ENCODE measurements around the gene GJA3.

Gene GJA3

GRCh38 chr13:20160306-20161274 is at the start of gene GJA3:
Gene GJA3, minus strand, starts transcription at chr13:20161052. Its CDS starts 17,764 bp downstream, at chr13:20143288.
- DNase-seq (ENCODE audit: low spot score) = no peak

GRCh38 chr13:20209948-20210347 is 49.1 kb upstream of the GJA3 start:
- DNase-seq (ENCODE audit: low spot score) = no peak

- no peak for DNase-seq (ENCODE audit: low spot score)
These were observed 45.9 kb upstream of the GJA3 start for GRCh38 chr13:20206698-20207235.

GRCh38 chr13:20206065-20206697 is 45.3 kb upstream of the GJA3 start:
- DNase-seq (ENCODE audit: low spot score) = no peak

- no peak for DNase-seq (ENCODE audit: low spot score)
These were observed 37.9 kb upstream of the GJA3 start for GRCh38 chr13:20198781-20199180.

GRCh38 chr13:20197361-20197834 is 36.5 kb upstream of the GJA3 start:
- DNase-seq (ENCODE audit: low spot score) = peak; percentile 41

GRCh38 chr13:20195801-20196200 is 34.9 kb upstream of the GJA3 start:
- no peak for DNase-seq (ENCODE audit: low spot score)

- DNase-seq (ENCODE audit: low spot score) = no peak
These were observed 33.2 kb upstream of the GJA3 start for GRCh38 chr13:20193907-20194631.

- DNase-seq (ENCODE audit: low spot score) = no peak
These were observed 32.5 kb upstream of the GJA3 start for GRCh38 chr13:20193162-20193906.

GRCh38 chr13:20192836-20193161 is 31.9 kb upstream of the GJA3 start, which contains the start of gene GJB2:
Gene GJB2, minus strand, starts transcription at chr13:20192938. Its CDS starts 3,357 bp downstream, at chr13:20189581.
- no peak for DNase-seq (ENCODE audit: low spot score)

- no peak for DNase-seq (ENCODE audit: low spot score)
These were observed 31.4 kb upstream of the GJA3 start for GRCh38 chr13:20192158-20192835.

- DNase-seq (ENCODE audit: low spot score) = no peak
These were observed 30.7 kb upstream of the GJA3 start for GRCh38 chr13:20191311-20192157.

GRCh38 chr13:20190481-20191310 is 29.8 kb upstream of the GJA3 start:
- DNase-seq (ENCODE audit: low spot score) = no peak

GRCh38 chr13:20190076-20190475 is 29.2 kb upstream of the GJA3 start:
- DNase-seq (ENCODE audit: low spot score) = no peak

- no peak for DNase-seq (ENCODE audit: low spot score)
These were observed 28.1 kb upstream of the GJA3 start for GRCh38 chr13:20188667-20189553.

GRCh38 chr13:20186771-20187170 is 25.9 kb upstream of the GJA3 start:
- DNase-seq (ENCODE audit: low spot score) = no peak

GRCh38 chr13:20185366-20186056 is 24.7 kb upstream of the GJA3 start:
- DNase-seq (ENCODE audit: low spot score) = no peak
